ENCODE results near the gene TYMS. TPM values are rescaled to one million over a fixed set of nuclear protein-coding genes. Genes with fewer than 3 reads are reported as not detected.

TYMS gene
- total RNA-seq, 1 experiment from 2014 or later: 53.7 TPM

DNA sequence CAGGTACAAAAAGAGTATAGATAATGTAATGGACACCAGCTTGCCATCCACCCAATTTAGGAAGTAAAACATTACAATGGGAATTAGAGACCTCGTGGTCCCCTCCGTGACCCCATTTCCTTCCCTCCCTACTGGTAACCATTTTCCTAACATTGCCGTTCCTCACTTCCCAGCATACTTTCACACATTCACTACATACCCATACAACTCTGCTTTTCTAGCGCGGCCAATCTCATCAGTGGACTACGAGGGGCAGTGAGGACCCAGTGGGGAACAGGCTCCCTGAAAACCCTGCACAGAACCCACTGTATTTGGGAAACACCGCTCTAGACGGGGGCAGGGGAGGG, 53.8 kb downstream of the TYMS start:
- DNase-seq (ENCODE audit: low spot score): no peak

- DNase-seq (ENCODE audit: low spot score): peak; percentile 28
These were observed 54.4 kb downstream of the TYMS start for GRCh38 chr18:711657-712400.

DNA sequence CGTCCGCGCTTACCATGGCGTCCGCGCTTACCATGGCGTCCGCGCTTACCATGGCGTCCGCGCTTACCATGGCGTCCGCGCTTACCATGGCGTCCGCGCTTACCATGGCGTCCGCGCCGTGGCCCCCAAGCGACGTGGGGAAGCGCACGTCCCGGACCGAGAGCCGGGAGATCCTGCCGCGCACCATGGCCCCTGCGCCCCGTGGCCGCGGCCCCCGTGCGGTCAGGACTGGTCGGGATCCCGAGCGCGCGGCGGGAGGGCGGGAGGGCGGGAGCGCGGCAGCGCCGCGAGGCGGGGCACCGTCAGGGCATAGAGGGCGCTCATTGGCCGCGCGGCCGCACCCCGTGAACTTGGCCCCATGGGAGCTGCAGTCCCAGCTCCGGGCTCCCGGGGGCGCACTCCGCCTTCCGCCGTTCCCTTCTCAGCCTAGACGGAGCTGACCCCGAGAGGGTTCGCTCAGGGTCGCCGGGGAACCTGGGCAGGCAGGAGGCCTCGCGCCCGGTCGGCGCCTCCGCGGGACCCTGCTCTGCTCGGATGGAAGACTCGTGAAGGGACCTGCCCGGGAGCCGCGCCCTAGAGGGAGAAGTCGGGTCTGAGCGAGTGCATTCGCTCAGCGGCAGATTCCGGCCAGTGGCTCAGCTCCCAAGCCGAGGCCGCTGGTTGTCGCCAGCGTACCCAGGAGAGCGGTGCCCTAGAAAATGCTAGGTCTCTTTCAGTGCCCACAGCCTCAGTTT, 55.1 kb downstream of the TYMS start, which contains the start of gene ENOSF1:
Gene ENOSF1, minus strand, starts transcription at position 230 of the 734 bp plus-strand sequence. Its CDS starts 43 bp downstream, at position 187.
- DNase-seq (ENCODE audit: low spot score): peak; percentile 43

DNA sequence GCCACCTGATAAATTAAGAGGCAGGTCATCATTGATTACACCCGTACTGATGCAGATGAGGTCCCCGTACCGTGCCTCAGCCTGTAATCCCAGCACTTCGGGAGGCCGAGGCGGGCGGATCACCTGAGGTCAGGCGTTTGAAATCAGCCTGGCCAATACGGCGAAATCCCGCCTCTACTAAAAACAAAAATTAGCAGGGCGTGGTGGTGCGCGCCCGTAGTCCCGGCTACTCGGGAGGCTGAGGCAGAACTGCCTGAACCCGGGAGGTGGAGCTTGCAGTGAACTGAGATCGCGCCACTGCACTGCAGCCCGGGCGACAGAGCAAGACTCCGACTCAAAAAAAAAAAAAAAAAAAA, 55.7 kb downstream of the TYMS start:
- DNase-seq (ENCODE audit: low spot score): no peak

DNA sequence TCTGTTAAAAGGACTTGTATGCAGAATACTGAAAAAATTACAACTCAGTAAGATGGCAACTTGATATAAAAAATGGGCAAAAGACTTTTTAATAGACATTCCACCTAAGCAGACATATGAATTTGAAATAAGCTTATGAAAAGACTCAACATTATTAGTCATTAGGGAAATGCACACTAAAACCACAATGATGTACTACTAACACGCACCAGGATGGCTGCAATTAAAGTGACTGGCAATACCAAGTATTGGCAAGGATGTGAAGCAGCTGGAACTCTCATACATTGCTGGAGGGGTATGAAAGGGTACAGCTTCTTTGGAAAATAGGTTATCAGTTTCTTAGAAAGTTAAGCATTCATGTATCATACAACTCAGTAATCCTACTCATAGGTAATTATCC, 58.2 kb downstream of the TYMS start:
- peak; percentile 6 for DNase-seq (ENCODE audit: low spot score)

GRCh38 chr18:717003-717402, 59.5 kb downstream of the TYMS start:
- DNase-seq (ENCODE audit: low spot score): no peak

Other genes with a start within 250 kb of the TYMS start
- 0.02 TPM in 1 of 2 replicates, not detected in the other for gene COLEC12, start 157.0 kb upstream of the TYMS start, total RNA-seq (2014; rRNA removed; shearing (Covaris generic))
- not detected in 2 replicates for gene CETN1, start 77.3 kb upstream of the TYMS start, total RNA-seq (2014; rRNA removed; shearing (Covaris generic))
- 0.50 and 1.0 TPM in 2 replicates for gene CLUL1, start 60.7 kb upstream of the TYMS start, total RNA-seq (2014; rRNA removed; shearing (Covaris generic))
- 5.6 and 9.7 TPM in 2 replicates for gene ENOSF1, start 55.0 kb downstream of the TYMS start, total RNA-seq (2014; rRNA removed; shearing (Covaris generic))
- gene YES1, start 154.6 kb downstream of the TYMS start, total RNA-seq (2014; rRNA removed; shearing (Covaris generic)): 148 and 171 TPM in 2 replicates
- gene ADCYAP1, start 247.2 kb downstream of the TYMS start, total RNA-seq (2014; rRNA removed; shearing (Covaris generic)): not detected in 2 replicates